Measurements from ENCODE around the gene PAX5.

Gene PAX5

GRCh38 chr9:37036776-37037502, 2.9 kb upstream of the PAX5 start:
- DNase-seq = no peak

GRCh38 chr9:37036371-37036775, 2.3 kb upstream of the PAX5 start:
- DNase-seq = no peak

GRCh38 chr9:37035648-37036370, 1.7 kb upstream of the PAX5 start:
- DNase-seq = no peak

- no peak for DNase-seq
Measured at GRCh38 chr9:37034938-37035647, 1.0 kb upstream of the PAX5 start.

GRCh38 chr9:37034305-37034937, 353 bp upstream of the PAX5 start:
- DNase-seq = no peak

GRCh38 chr9:37033141-37033540, 927 bp downstream of the PAX5 start:
- DNase-seq = no peak

- DNase-seq = no peak
Measured at GRCh38 chr9:37032713-37033112, 1.4 kb downstream of the PAX5 start.

GRCh38 chr9:37031902-37032301, 2.2 kb downstream of the PAX5 start:
- DNase-seq = no peak

- no peak for DNase-seq
Measured at GRCh38 chr9:37031081-37031480, 3.0 kb downstream of the PAX5 start.

- DNase-seq = no peak
Measured at GRCh38 chr9:37030611-37030939, 3.5 kb downstream of the PAX5 start.

GRCh38 chr9:37029776-37030610, 4.1 kb downstream of the PAX5 start:
- DNase-seq = no peak

GRCh38 chr9:37029304-37029775, 4.7 kb downstream of the PAX5 start:
- DNase-seq = no peak

GRCh38 chr9:37028420-37029031, 5.5 kb downstream of the PAX5 start:
- no peak for DNase-seq

GRCh38 chr9:37027582-37028419, 6.3 kb downstream of the PAX5 start:
- DNase-seq = peak; percentile 100

- DNase-seq = no peak
Measured at GRCh38 chr9:37026931-37027581, 7.0 kb downstream of the PAX5 start.

- DNase-seq = no peak
Measured at GRCh38 chr9:37026113-37026930, 7.7 kb downstream of the PAX5 start.

- no peak for DNase-seq
Measured at GRCh38 chr9:37025823-37026112, 8.3 kb downstream of the PAX5 start.

GRCh38 chr9:37025071-37025822, 8.8 kb downstream of the PAX5 start:
- no peak for DNase-seq

- no peak for DNase-seq
Measured at GRCh38 chr9:37017546-37017945, 16.5 kb downstream of the PAX5 start.

Measured in 8988T (cell line).